ENCODE measurements around the gene KCNK1.

DNA sequence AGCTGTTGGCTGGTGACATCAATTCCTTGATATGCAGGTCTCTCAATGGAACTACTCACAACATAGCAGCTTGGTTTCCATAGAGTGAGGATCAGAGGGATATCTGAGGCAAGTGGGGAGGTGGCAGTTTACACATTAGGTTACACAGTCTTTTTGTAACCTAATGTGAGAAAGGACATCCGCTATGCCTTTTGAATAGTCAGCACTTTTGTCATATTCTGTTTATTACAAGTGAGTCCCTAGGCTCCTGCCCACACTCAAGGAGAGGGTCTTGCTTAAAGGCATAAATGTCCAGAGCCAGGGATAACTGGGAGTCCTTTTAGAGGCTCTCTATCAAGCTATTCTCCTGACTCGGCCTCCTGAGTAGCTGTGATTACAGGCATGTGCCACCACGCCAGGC is 104.2 kb downstream of the KCNK1 start:
- TF ChIP-seq FOXJ3 (CRISPR knock-in tag; IDR thresholded peaks at IDR 0.05) = no peak
- no peak for TF ChIP-seq CTCF (IDR thresholded peaks at IDR 0.05)
- TF ChIP-seq GABPA (IDR thresholded peaks at IDR 0.05; ENCODE audit: low read depth) = no peak
- no peak for TF ChIP-seq TAF1 (IDR thresholded peaks at IDR 0.05; ENCODE audit: borderline replicate concordance, low read depth, low read length)
- TF ChIP-seq, protein P1, sequence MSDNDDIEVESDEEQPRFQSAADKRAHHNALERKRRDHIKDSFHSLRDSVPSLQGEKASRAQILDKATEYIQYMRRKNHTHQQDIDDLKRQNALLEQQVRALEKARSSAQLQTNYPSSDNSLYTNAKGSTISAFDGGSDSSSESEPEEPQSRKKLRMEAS (IDR thresholded peaks at IDR 0.05; ENCODE audit: low read depth) = no peak
- TF ChIP-seq, protein P2, sequence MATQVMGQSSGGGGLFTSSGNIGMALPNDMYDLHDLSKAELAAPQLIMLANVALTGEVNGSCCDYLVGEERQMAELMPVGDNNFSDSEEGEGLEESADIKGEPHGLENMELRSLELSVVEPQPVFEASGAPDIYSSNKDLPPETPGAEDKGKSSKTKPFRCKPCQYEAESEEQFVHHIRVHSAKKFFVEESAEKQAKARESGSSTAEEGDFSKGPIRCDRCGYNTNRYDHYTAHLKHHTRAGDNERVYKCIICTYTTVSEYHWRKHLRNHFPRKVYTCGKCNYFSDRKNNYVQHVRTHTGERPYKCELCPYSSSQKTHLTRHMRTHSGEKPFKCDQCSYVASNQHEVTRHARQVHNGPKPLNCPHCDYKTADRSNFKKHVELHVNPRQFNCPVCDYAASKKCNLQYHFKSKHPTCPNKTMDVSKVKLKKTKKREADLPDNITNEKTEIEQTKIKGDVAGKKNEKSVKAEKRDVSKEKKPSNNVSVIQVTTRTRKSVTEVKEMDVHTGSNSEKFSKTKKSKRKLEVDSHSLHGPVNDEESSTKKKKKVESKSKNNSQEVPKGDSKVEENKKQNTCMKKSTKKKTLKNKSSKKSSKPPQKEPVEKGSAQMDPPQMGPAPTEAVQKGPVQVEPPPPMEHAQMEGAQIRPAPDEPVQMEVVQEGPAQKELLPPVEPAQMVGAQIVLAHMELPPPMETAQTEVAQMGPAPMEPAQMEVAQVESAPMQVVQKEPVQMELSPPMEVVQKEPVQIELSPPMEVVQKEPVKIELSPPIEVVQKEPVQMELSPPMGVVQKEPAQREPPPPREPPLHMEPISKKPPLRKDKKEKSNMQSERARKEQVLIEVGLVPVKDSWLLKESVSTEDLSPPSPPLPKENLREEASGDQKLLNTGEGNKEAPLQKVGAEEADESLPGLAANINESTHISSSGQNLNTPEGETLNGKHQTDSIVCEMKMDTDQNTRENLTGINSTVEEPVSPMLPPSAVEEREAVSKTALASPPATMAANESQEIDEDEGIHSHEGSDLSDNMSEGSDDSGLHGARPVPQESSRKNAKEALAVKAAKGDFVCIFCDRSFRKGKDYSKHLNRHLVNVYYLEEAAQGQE (IDR thresholded peaks at IDR 0.05; ENCODE audit: low read depth, low read length) = no peak
- TF ChIP-seq, protein P3, sequence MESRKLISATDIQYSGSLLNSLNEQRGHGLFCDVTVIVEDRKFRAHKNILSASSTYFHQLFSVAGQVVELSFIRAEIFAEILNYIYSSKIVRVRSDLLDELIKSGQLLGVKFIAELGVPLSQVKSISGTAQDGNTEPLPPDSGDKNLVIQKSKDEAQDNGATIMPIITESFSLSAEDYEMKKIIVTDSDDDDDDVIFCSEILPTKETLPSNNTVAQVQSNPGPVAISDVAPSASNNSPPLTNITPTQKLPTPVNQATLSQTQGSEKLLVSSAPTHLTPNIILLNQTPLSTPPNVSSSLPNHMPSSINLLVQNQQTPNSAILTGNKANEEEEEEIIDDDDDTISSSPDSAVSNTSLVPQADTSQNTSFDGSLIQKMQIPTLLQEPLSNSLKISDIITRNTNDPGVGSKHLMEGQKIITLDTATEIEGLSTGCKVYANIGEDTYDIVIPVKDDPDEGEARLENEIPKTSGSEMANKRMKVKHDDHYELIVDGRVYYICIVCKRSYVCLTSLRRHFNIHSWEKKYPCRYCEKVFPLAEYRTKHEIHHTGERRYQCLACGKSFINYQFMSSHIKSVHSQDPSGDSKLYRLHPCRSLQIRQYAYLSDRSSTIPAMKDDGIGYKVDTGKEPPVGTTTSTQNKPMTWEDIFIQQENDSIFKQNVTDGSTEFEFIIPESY (IDR thresholded peaks at IDR 0.05; ENCODE audit: borderline replicate concordance, low read depth) = no peak
- no peak for TF ChIP-seq NFIC (IDR thresholded peaks at IDR 0.05; ENCODE audit: borderline replicate concordance)
- TF ChIP-seq USF2 (IDR thresholded peaks at IDR 0.05; ENCODE audit: borderline replicate concordance, low read depth, low read length) = no peak
